GM18499 (cell line): Measurements from ENCODE around the gene ANXA5.
"Not testable (repeated sequence)": the region's sequence is repeated elsewhere in the genome, so short reads cannot be mapped to it uniquely, and the experiment has no call there.

Experiments used
- ATAC-seq: cut with Tn5 transposase; IDR thresholded peaks from one replicate; pipeline ENCODE4 v1.9.1; 2021; ENCODE audit warnings: moderate number of reproducible peaks; ENCODE audit not compliant: insufficient read depth, unreplicated experiment

ANXA5 gene

DNA sequence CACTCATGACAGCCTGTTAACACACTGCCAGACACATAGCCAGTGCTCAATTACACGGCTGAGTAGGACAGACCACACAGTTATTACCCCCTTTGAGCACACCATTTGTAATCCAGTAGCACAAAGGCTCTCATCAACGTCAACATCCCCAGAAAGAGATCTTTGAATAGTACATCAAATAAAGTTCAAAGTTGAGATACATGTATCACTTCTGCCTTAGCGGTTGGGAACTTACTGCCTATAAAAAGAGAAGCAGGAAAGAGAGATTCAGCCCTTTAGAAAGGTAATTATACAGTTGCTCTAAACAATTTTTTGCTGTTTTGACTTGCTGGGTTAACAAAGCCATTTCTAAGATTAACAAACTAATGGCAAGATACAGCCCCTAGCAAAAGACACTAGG, 16.2 kb downstream of the ANXA5 start:
- ATAC-seq = no peak

DNA sequence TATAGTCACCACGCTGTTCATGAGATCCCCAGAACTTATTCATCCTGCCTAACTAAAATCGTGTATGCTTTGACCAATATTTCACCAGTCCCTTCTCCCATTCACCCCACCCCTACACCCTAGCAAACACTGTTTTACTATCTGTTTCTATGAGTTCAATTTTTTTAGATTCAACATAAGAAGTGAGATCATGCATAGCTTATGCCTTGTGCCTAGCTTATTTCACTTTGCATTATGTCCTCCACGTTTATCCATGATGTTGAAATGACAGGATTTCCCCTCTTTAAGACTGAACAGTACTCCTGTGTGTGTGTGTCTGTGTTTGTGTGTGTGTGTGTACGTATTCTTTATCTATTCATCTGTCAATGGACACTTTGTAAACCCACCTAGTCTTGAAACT, 16.8 kb downstream of the ANXA5 start:
- no peak for ATAC-seq

DNA sequence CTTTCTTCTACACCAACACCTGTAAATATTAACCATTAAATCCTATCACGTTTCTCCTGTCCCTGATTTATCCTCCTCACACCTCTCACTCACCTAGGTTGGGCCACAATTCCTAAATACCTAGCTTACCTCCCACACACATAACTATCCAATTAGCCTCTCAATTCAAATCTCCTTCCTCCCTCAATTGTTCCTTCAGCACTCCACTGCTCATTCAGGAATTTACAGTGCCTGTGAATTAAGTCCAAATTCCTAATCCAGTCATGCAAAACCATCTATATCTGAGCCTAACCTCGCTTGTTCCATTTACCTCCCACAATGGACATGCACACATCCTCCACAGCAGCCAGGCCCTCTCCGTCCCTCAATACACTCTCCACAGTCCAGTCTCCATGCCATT, 17.5 kb downstream of the ANXA5 start:
- no peak for ATAC-seq

DNA sequence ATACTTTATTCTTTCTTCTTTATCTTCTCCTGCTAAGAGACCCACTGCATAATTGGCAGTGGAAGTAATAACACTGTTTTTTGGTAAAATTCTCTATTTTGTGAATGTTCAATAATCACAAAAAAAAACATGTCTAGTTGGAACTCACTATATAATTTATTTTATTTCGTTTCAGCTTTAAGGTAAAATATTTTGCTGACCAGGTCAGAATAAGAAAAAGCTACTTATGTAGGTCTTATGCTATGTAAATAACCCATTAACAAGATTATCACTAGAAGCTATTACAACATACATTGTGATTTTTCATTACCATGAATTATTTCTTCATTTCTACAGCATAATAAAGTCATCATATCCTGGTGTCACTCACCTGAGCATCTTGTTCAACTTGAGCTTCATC, 19.3 kb downstream of the ANXA5 start:
- no peak for ATAC-seq

DNA sequence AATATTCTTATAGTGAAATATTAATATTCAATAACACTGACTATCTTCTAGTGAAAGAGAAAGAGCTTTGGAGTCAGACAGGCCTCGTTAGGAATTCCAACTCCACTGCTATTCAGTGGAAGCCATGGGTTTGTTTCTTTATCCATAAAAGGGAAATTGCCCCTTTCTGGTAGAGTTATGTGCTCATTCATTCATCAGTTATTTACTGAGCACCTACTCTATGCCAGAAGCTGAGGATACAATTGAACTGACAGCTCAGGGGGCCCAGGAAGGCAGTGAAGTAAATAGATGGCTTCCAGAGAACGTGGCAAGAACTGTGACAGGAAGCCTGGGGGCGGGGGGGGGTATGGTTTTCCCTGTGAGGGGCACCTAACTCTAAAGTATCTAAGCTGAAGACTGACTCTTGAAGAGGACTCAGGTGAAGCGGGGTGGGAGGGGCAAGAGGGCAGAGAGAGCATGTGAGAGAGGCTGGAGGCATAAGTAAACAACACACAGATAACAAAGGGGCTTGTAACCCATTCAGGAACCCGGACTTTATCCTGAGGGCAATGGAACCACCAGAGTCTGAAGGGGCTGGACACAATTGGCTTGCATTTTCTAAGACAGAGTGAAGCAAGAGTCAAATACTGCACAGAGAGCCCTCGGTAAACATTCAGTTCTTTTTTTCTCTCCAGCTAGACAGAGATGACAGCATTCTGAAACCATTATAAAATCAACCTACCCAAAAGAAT, 20.3 kb downstream of the ANXA5 start:
- no peak for ATAC-seq

DNA sequence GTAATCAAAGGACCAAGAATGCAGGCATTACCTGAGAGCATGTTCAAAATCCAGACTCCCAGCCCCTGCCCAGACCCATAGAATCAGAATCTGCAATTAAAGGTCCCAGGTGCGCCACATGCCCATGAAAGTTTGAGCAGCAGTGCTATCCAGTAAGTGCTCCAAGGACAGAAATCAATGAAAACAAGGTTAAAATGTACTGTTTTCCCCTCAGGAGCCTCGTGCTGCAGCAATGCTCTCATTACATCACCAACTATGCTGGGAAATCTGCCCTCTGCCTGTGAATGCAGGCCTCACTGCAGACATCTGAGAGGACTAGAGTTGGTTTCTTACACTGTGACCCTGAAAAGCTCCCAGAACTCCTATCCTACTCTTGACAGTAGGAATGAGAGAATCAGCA, 21.1 kb downstream of the ANXA5 start:
- ATAC-seq = no peak

DNA sequence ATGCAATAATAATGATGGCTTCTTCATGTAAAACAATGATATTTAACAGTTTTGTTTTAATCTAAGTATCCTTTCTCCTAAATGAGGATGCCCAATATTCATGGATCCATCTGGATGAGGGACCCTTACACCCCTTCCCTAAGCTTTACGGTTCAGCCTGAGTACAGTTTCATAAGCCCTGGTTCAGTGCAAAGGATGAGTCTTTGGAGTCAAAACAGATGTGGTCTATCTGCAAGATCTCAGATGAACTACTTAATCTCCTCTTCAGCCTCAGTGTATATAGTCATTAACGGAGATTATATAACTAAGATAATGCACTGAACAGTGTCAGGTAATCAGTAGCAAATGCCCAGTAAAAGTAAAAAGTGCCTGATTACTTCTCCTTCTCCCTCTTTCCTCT, 22.1 kb downstream of the ANXA5 start:
- ATAC-seq = no peak

DNA sequence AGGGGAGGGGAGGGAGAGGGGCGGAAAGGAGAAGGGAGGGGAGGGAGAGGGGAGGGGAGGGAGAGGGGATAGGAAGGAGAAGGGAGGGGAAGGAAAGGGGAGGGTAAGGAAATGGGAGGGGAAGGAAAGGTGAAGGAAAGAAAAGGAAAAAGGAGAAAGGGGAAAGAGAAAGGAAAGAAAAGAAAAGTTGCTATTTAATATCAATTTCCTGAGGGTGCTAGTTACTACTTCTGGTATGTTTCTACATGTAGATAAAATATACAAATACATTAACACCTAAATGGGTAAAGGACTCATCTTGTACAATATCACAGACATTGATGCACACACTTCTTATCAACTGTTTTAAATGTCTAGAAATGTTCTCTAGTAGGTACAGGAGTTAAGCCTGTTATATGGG, 22.6 kb downstream of the ANXA5 start:
- ATAC-seq = no peak

DNA sequence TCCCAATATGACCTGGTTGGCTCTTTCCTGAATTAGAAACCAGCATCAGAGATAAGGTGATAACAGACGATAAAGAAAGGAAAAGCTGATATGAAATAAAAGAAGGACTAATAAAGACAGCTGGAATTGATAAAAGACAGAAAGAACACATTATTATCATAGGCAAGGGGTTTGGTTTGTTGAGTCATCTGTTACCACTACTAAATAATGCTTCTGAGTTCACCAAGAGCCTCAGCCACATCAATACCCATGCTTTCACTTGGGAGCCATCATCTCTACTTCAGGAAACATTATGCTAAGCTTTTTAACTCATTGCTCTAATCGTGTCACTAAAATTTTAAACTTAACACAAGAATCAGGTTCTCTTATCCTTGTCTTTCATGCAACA, 27.6 kb downstream of the ANXA5 start:
- ATAC-seq = no peak

DNA sequence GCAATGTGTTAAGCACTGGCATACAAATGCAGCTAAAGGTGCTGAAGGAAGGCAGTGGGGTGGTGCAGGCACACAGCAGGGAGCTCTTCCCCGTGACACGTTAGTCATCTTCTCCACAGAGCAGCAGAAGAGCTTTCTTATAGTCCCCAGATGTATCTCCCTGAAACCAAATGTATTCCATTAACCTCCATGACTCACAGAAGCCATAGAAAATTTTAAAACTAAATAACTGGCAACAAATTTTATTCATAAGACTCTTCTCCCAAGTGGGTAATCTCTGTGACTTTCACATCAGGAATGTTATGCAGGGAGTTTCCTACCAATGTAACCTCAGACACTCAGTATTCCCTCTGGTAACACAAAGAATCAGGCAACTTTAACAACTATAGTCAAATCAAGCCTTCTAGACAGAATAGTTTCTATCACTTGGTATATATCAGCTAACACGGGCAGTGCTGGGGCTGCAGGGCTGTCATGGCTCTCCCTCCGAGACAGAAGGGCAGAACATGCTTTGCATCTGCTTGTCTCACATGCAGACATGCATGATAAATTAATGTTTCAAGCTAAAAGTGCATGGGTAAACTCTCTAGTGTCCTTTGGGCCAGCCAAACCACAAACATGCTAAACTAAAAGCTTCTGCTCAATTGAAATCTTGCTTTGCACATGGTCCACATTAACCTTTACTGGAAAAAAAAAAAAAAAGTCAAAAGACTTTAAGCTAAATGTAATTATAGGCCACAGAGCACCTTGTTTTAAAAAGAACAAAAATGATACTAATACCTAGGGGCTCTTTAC, 28.2 kb downstream of the ANXA5 start:
- ATAC-seq = no peak

DNA sequence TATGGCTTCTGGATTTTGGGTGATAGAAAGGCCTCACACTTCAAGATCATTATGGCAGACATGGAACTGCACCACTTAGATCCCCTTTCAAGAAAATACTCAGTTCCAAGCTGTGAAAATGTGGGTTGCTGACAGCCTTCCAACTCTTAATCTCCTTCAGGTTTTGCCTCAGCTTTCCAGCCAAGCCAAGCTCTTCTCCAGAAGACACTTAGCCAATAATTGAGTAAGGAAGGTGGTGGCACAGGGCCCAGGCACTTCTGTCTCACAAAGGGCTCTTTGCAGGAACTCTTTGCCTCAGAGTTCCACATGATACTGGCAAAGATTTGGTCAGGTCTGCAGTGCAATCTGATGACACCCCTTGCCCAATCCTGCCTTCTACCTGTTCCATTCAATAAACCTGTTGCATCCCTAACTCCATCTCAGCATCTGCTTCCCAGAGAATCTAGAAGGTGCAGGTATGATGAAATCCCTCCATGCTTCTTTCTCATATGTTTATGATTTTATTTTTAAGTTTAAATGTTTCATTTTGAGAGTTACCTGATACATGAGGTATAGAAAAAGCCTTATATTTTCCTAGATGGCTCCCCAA, 30.6 kb downstream of the ANXA5 start:
- no peak for ATAC-seq

DNA sequence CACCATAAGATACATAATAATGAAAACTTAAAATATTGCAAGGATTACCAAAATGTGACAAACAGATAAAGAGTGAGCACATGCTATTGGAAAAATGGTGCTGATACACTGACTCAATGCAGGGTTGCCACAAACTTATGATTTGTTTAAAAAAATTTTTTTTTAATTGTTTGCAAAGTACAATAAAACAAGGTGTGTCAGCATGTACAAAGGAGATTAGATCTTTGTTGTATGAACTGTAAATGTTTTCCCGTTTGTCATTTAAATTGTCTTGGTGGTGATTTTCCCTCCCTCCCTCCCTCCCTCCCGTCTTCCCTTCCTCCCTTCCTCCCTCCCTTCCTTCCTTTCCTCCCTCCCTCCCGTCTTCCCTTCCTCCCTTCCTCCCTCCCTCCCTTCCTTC, 31.4 kb downstream of the ANXA5 start:
- ATAC-seq = no peak

DNA sequence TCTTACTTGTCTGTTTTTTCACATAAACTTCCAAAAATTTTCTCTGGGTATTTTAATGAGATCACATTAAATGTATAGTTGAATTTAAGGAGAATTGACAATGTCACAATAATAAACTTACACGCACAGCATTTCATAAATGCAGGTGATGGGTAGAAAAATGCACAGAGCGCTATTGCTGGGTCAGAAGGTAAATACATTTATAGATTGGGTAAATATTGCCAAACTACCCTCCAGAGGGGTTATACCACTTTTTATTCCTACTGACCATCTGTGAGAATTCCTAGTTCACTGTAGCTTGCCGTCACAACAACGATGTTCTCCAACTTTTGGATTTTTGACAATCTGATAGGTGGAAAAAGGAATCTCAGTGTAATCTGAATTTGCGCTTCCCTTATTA, 34.6 kb downstream of the ANXA5 start:
- no peak for ATAC-seq

DNA sequence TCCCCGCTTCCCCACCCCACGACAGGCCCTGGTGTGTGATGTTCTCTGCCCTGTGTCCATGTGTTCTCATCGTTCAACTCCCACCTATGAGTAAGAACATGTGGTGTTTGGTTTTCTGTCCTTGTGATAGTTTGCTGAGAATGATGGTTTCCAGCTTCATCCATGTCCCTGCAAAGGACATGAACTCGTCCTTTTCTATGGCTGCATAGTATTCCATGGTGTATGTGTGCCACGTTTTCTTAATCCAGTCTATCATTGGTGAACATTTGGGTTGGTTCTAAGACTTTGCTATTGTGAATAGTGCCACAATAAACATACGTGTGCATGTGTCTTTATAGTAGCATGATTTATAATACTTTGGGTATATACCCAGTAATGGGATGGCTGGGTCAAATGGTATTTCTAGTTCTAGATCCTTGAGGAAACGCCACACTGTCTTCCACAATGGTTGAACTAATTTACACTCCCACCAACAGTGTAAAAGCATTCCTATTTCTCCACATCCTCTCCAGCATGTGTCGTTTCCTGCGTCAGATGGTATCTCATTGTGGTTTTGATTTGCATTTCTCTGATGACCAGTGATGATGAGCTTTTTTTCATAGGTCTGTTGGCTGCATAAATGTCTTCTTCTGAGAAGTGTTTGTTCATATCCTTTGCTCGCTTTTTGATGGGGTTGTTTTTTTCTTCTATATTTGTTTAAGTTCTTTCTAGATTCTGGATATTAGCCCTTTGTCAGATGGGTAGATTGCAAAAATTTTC, 36.4 kb downstream of the ANXA5 start:
- ATAC-seq = not testable (repeated sequence)

DNA sequence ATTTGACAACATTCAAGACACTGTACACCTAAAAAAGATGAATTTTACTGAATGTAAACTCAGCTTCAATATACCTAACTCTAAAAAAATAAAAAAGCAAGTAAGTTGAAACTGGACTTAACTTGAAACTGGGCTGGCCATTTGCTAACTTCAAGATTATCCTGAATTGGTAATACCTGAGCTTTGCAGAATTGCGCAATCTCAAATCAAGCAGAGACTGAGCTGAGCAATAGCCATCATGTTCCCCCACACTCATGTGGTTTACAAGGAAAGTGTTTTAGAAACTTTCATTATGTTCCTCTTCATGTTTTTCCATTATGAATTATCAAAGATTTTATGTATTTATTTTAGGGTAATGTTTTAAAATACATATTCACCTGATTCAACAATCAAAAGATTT, 38.7 kb downstream of the ANXA5 start:
- ATAC-seq = no peak

DNA sequence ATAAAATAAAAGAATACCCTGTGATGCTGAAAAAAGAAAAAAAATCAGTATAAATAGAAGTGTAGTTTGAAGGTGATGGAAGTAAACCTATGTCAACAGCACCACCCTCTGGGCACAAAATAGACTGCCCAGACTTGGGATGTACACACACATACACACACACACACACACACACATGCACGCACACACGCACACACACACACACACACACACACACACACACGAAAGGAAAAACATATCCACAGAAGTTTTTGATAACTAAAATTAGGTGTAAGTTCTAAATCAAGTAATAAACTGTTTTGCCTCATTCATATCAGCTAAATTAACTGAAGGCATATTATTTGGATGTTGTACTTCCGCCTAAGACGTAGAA, 40.5 kb downstream of the ANXA5 start:
- ATAC-seq = no peak

DNA sequence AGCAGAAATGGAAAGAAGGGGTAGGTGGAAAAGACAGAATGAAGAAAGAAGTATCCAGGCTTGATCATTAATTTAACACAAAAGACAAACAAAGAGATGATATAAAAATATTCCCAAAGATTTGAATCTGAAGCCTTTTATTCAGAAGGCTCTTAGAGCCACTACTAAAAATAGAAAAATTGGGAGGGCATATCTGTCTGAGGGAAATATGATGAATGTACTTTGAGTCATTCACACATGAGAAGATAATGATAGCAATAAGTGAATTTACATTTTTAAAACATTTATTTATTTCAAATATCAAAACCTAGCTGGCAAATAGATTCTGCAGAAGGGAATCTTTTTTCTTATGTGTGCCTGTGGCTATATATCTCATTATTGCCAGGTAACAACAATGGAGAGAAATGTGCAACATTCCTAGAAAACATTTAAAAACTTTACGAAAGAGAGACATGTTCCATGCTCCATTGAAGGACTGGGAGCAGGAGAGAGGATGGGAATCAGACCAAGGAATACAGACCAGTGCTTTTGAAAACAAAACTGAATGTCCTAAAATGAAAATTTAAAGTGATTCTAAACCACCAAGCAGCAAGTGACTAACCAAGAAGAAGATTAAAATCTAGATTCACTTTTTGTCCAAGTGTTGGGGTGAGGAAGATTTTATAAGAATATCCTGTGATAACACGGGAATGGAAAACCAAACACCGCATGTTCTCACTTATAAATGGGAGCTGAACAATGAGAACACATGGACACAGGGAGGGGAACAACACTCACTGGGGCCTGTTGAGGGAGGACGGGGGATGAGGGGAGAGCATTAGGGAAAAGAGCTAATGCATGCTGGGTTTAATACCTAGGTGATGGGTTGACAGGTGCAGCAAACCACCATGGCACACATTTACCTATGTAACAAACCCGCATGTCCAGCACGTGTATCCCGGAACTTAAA, 41.2 kb downstream of the ANXA5 start:
- ATAC-seq = no peak

DNA sequence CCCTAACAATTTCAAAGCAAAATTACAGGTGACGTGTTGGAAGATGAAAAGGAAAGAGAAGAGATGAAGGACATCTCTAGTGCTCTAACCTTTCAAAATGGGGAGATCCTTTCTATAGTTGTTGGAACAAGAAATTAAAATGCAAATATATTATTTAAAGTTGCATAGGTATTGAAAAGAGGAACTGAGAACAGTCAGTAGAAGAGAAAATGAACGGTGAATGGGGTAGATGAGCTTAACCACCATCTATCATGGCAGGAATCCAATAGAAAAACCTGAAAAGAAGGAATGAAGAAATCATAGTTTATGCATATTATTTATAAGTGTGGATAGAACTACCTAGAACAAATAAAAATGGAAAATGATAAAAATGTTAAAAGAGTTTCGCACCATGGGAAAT, 42.0 kb downstream of the ANXA5 start:
- peak; percentile 91 for ATAC-seq

DNA sequence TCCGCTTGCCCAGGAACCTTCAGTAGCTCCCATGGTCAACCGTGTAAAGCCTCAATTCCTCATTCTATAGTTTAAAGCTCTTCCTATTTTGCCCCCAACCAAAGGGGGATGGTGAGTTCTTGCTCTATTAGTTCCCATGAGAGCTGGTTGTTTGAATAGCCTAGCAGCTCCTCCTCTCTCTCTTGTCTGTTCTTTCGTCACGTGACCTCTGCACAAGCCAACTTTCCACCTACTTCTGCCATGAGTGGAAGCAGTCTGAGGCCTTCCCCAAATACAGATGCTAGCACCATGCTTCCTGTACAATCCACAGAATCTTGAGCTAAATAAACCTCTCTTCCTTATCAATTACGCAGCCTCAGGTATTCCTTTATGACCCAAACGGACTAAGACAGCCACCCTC, 42.8 kb downstream of the ANXA5 start:
- no peak for ATAC-seq

DNA sequence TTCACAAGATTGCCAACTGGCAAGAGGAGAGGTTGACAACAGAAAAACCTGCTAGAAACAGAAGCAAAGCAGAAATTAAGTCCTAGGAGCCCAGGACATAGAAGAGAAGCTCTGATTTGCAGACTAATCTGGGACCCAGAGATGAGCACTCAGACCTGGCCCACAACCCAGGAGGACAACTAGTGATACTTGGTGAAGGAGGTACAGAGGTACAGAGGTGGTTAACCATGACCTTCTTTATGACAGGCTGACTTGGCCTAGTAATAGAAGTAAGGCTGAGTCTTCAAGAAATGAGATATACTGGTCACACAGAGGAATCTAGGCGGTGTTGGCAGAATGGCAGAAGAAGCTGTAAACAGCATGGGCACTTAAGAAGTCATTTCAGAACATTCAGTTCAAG, 43.6 kb downstream of the ANXA5 start:
- ATAC-seq = no peak
